ENCODE data around the gene NPDC1. TPM values are rescaled to one million over a fixed set of nuclear protein-coding genes. Genes with fewer than 3 reads are reported as not detected.

NPDC1 gene
- total and polyA plus RNA-seq, 4 donors = 2.7 to 14.5 (median 7.3) TPM

DNA sequence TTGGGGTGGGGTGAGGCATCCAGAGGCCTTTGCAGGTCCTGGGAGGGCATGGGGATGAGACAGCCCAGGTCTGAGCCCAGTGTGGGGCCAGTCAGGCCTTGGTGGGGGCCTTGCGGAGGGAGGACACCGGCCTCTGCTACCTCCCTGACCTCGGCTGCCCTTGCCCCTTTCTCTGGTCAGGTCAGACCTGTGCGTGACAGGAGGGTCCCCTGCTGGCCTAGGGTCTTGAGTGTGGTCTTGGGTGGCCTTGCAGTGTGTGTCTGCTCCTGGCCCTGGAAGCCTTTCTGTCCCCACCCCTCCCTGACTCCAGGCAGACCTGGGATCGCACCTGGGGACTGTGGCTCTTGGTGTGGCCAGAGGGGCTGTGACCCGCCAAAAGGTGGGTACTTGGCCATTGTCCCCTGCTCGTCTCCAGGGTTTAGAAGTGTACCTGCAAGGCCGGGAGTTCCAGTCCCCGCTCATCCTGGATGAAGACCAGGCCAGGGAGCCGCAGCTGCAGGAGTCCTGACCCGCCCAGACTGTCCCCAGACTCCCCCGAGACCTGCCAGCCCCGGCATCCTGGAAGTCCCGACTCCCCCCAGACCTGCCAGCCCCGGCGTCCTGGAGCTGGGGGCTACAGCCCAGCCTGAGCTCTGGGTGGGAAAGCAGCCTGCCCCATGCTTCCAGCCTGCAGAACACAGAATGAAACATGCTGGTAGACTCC, 36.4 kb upstream of the NPDC1 start:
- no peak overlapping the region for H3K27ac ChIP-seq (ENCODE audit: low read depth in 1 of 2, low read length in 2 of 2)
- H3K4me3 ChIP-seq (ENCODE audit: low read depth in 1 of 3, low read length in 3 of 3) = no peak overlapping the region

DNA sequence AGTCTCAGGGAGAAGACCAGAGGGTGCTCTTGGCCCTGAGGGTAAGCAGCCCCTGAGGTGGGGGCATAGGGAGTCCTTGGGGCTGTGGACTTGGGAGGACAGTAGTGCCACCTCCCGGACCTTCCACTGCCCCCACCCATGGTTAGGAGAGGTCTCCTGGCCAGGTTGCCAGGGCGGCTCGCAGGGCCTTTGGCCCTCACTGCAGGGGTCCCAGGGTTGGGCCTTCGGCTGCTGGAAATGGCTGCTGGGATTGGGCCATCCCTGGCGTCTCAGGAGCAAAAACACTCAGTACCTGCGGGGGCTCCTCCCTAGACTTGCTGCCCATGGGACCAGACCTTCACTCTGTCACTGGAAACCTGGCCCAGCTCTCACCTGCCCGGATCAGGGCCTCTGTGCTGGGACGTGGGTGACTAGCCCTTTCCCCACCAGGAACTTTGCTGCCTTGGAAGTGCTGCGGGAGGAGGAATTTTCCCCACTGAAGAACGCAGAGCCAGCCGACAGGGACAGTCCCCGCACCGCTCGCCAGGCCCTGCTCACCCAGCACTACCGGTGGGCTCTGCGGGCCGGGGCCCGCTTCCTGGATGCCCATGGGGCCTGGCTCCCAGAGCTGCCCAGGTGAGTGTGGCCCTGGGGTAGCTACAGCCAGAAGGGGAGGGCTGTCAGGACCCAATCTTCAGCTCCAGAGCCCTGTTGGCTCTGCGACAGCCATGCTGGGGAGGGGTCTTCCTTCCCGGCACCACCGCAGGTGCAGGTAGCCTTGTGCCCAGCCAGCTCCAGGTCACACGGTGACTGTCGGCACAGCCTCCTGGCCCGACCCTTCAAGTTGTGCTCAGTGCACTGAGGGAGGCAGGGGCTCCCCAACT, 34.5 kb upstream of the NPDC1 start:
- no peaks in the 10 kb centered on the region for H3K9me3 ChIP-seq (ENCODE audit: control insufficient read depth in 4 of 4, low read length in 3 of 4)
- peaks cover 0 to 6% (median 3%) of the 10 kb centered on the region in 4 donors for H3K27me3 ChIP-seq (ENCODE audit: control insufficient read depth in 4 of 4, insufficient read depth in 4 of 4, low read length in 3 of 4)
- peaks cover 0 to 15% (median 12%) of the 10 kb centered on the region in 4 donors for H3K4me1 ChIP-seq (ENCODE audit: control insufficient read depth in 4 of 4, insufficient read depth in 4 of 4, low read length in 3 of 4)
- DNase-seq (ENCODE audit: low spot score) = no peak
- no peak overlapping the region for H3K9ac ChIP-seq (ENCODE audit: low read depth in 1 of 2, low read length in 2 of 2)
- TF ChIP-seq MAX (IDR thresholded peaks at IDR 0.05) (no peak), EGR1 (IDR thresholded peaks at IDR 0.05; ENCODE audit: low read depth in 2 of 2) (no peak), GABPA (IDR thresholded peaks at IDR 0.05 in 1 of 2, conservative IDR thresholded peaks at IDR 0.05 in 1 of 2) (no peak), YY1 (IDR thresholded peaks at IDR 0.05) (no peak), RAD21 (IDR thresholded peaks at IDR 0.05) (no peak), ATF3 (IDR thresholded peaks at IDR 0.05) (no peak), SP1 (IDR thresholded peaks at IDR 0.05) (no peak), HNF4G (IDR thresholded peaks at IDR 0.05) (no peak), TAF1 (conservative IDR thresholded peaks at IDR 0.05) (no peak), ZBTB33 (IDR thresholded peaks at IDR 0.05) (no peak), JUND (IDR thresholded peaks at IDR 0.05) (no peak), HNF4A (conservative IDR thresholded peaks at IDR 0.05) (no peak), FOXA1 (IDR thresholded peaks at IDR 0.05) (no peak), RXRA (IDR thresholded peaks at IDR 0.05) (no peak), FOXA2 (IDR thresholded peaks at IDR 0.05) (no peak), NR2F2 (IDR thresholded peaks at IDR 0.05) (no peak)
- TF ChIP-seq, protein P1, sequence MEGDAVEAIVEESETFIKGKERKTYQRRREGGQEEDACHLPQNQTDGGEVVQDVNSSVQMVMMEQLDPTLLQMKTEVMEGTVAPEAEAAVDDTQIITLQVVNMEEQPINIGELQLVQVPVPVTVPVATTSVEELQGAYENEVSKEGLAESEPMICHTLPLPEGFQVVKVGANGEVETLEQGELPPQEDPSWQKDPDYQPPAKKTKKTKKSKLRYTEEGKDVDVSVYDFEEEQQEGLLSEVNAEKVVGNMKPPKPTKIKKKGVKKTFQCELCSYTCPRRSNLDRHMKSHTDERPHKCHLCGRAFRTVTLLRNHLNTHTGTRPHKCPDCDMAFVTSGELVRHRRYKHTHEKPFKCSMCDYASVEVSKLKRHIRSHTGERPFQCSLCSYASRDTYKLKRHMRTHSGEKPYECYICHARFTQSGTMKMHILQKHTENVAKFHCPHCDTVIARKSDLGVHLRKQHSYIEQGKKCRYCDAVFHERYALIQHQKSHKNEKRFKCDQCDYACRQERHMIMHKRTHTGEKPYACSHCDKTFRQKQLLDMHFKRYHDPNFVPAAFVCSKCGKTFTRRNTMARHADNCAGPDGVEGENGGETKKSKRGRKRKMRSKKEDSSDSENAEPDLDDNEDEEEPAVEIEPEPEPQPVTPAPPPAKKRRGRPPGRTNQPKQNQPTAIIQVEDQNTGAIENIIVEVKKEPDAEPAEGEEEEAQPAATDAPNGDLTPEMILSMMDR (IDR thresholded peaks at IDR 0.05; ENCODE audit: low read depth, low read length, missing input control) = no peak
- H3K36me3 ChIP-seq (ENCODE audit: control insufficient read depth in 4 of 4, insufficient read depth in 3 of 4, low read depth in 1 of 4, low read length in 3 of 4) = peaks cover 0 to 2% (median 0%) of the 10 kb centered on the region in 4 donors
- no peak overlapping the region for H3K4me3 ChIP-seq (ENCODE audit: low read depth in 1 of 3, low read length in 3 of 3)
- 82% methylated on average over 24 of the region's 24 CpGs for WGBS
- no peak overlapping the region for H3K27ac ChIP-seq (ENCODE audit: low read depth in 1 of 2, low read length in 2 of 2)

More for the DNA sequence above, 36.4 kb upstream of the NPDC1 start:
- 91% methylated on average over 16 of the region's 16 CpGs for WGBS
- Histone ChIP-seq H3K36me3 (ENCODE audit: control insufficient read depth in 4 of 4, insufficient read depth in 3 of 4, low read depth in 1 of 4, low read length in 3 of 4) (peaks cover 0 to 2% (median 0%) of the 10 kb centered on the region in 4 donors), H3K4me1 (ENCODE audit: control insufficient read depth in 4 of 4, insufficient read depth in 4 of 4, low read length in 3 of 4) (peaks cover 1 to 28% (median 17%) of the 10 kb centered on the region in 4 donors), H3K9me3 (ENCODE audit: control insufficient read depth in 4 of 4, low read length in 3 of 4) (no peaks in the 10 kb centered on the region), H3K9ac (ENCODE audit: low read depth in 1 of 2, low read length in 2 of 2) (no peak overlapping the region), H3K27me3 (ENCODE audit: control insufficient read depth in 4 of 4, insufficient read depth in 4 of 4, low read length in 3 of 4) (peaks cover 0 to 6% (median 3%) of the 10 kb centered on the region in 4 donors)
- TF ChIP-seq ZBTB33 (IDR thresholded peaks at IDR 0.05) (no peak), TAF1 (conservative IDR thresholded peaks at IDR 0.05) (no peak), YY1 (IDR thresholded peaks at IDR 0.05) (no peak)
- DNase-seq (ENCODE audit: low spot score) = no peak
